Endothelial cell of umbilical vein (primary cell): Measurements from ENCODE around the gene NXF1. TPM values are rescaled to one million over a fixed set of nuclear protein-coding genes. Genes with fewer than 3 reads are reported as not detected.
"Not testable (repeated sequence)": the region's sequence is repeated elsewhere in the genome, so short reads cannot be mapped to it uniquely, and the experiment has no call there.

ENCODE experiments used
- BruUV-seq: library from RNA; stranded (reverse); fragments of 400-500 nt; replicated peaks from 2 replicates; lab custom pipeline; 2021; lab: Mats Ljungman, UMichigan
- CTCF ChIA-PET: fragments of 300-600, 350-600 bp; sonication (Branson Sonifier 250); formaldehyde crosslinking; loops from one replicate; lab custom pipeline; 2021; ENCODE audit warnings: antibody characterized with exemption, inconsistent platforms; lab: Charles Lee
- POLR2A ChIA-PET: fragments of 300-600, 350-600 bp; sonication (Branson Sonifier 250); formaldehyde crosslinking; loops from one replicate; lab custom pipeline; 2021; ENCODE audit warnings: antibody characterized with exemption, inconsistent platforms; lab: Charles Lee
- DNase-seq: peaks from one replicate; pipeline ENCODE4 v3.0.0-alpha.2; 2011; ENCODE audit warnings: low read depth, low spot score
- FAIRE-seq: peaks from 2 replicates; lab custom pipeline; 2011; peaks lifted over from hg19 to GRCh38; lab: Jason Lieb, UNC
- H2AFZ ChIP-seq: 2 replicates; pipeline ENCODE4 v1.6.0; 2012; ENCODE audit warnings: low read depth, low read length, control low read depth, inconsistent platforms
- H3K27ac ChIP-seq: 2 replicates; pipeline ENCODE4 v1.5.1; 2011; ENCODE audit warnings: low read depth, mild to moderate bottlenecking, control low read depth, low read length, moderate library complexity; ENCODE audit not compliant: insufficient read depth
- H3K27me3 ChIP-seq, 2 experiments: 2 replicates each; pipeline versions ENCODE4 v1.6.0 to v1.6.1; 2011; ENCODE audit warnings: low read length in 2 of 2, mixed read lengths in 1 of 2; ENCODE audit not compliant: control insufficient read depth in 2 of 2, insufficient read depth in 2 of 2
- H3K36me3 ChIP-seq, 2 experiments: 2 replicates in 1 of 2; 3 replicates in 1 of 2; pipeline ENCODE4 v1.5.1; 2011; ENCODE audit warnings: low read length in 2 of 2, mild to moderate bottlenecking in 1 of 2, moderate library complexity in 1 of 2; ENCODE audit not compliant: control insufficient read depth in 2 of 2, insufficient read depth in 2 of 2; ENCODE audit errors: extremely low read depth in 1 of 2
- H3K4me1 ChIP-seq: 3 replicates; pipeline ENCODE4 v1.5.1; 2011; ENCODE audit warnings: mild to moderate bottlenecking, low read length; ENCODE audit not compliant: control insufficient read depth, insufficient read depth; ENCODE audit errors: extremely low read depth
- H3K4me2 ChIP-seq: 2 replicates; pipeline ENCODE4 v1.6.1; 2011; ENCODE audit warnings: low read length, control low read depth, mixed read lengths; ENCODE audit not compliant: insufficient read depth
- H3K4me3 ChIP-seq, 3 experiments: fragments of 200-600 bp in 1 of 3; sonication (generic), shearing (Covaris generic) in 1 of 3; replicated peaks in 1 of 3; 2 replicates each; pipeline ENCODE4 v1.5.1; 2011 to 2016; ENCODE audit warnings: control low read depth in 3 of 3, low read length in 3 of 3, mild to moderate bottlenecking in 2 of 3, inconsistent platforms in 1 of 3, low read depth in 1 of 3, moderate library complexity in 1 of 3; ENCODE audit not compliant: insufficient read depth in 1 of 3
- H3K79me2 ChIP-seq: 2 replicates; pipeline ENCODE4 v1.6.0; 2012; ENCODE audit warnings: low read length, inconsistent platforms; ENCODE audit not compliant: control insufficient read depth, insufficient read depth
- H3K9ac ChIP-seq: replicated peaks from 2 replicates; pipeline ENCODE3; 2011; ENCODE audit warnings: low read length, control low read depth; ENCODE audit not compliant: insufficient read depth; ENCODE audit errors: extremely low read depth
- H3K9me1 ChIP-seq: replicated peaks from 3 replicates; pipeline ENCODE4 v1.6.0; 2011; ENCODE audit warnings: mild to moderate bottlenecking, low read length; ENCODE audit not compliant: control insufficient read depth, insufficient read depth; ENCODE audit errors: extremely low read depth
- H3K9me3 ChIP-seq: replicated peaks from 2 replicates; pipeline ENCODE4 v1.5.1; 2012; ENCODE audit warnings: low read length, inconsistent platforms; ENCODE audit not compliant: control insufficient read depth, insufficient read depth
- H4K20me1 ChIP-seq: replicated peaks from 2 replicates; pipeline ENCODE3; 2011; ENCODE audit warnings: mild to moderate bottlenecking, low read length; ENCODE audit not compliant: control insufficient read depth, insufficient read depth; ENCODE audit errors: extremely low read depth
- EZH2 ChIP-seq: IDR thresholded peaks from 2 replicates; pipeline ENCODE4 v1.6.1; 2012; ENCODE audit warnings: borderline replicate concordance, low read depth, mild to moderate bottlenecking, moderate library complexity, low read length, inconsistent platforms; ENCODE audit not compliant: severe bottlenecking
- FOS ChIP-seq: IDR thresholded peaks from 2 replicates; pipeline ENCODE4 v1.6.1; 2011; ENCODE audit warnings: mild to moderate bottlenecking, low read length, moderate library complexity, borderline replicate concordance; ENCODE audit not compliant: insufficient read depth
- GATA2 ChIP-seq: IDR thresholded peaks from 2 replicates; pipeline ENCODE4 v1.7.0; 2011; ENCODE audit warnings: low read depth, mild to moderate bottlenecking, moderate library complexity, mixed read lengths, low read length; ENCODE audit not compliant: insufficient read length, insufficient read depth
- JUN ChIP-seq: IDR thresholded peaks from 2 replicates; pipeline ENCODE4 v1.6.1; 2011; ENCODE audit warnings: borderline replicate concordance, low read depth; ENCODE audit not compliant: insufficient read length, insufficient read depth
- MYC ChIP-seq: IDR thresholded peaks from one replicate; pipeline ENCODE4 v1.6.1; 2011; ENCODE audit warnings: mild to moderate bottlenecking, low read depth, low read length
- POLR2A ChIP-seq: IDR thresholded peaks from 2 replicates; pipeline ENCODE4 v1.6.1; 2012; ENCODE audit warnings: low read depth, mild to moderate bottlenecking, control low read depth, low read length
- POLR2AphosphoS5 ChIP-seq: IDR thresholded peaks from 2 replicates; pipeline ENCODE4 v1.6.1; 2012; ENCODE audit warnings: low read depth, mild to moderate bottlenecking, control low read depth, low read length, moderate library complexity; ENCODE audit not compliant: insufficient read depth
- dilution Hi-C: fragments of 300-500 bp; cut with MboI; formaldehyde crosslinking; loops from one replicate; pipeline ENCODE4 v1.15.0; 2019; ENCODE audit warnings: low sequenced_read_pairs; ENCODE audit not compliant: extremely low pct_ligation_motif_present
- intact Hi-C: fragments of 100-400 bp; cut with micrococcal nuclease; formaldehyde crosslinking; loops from one replicate; pipeline ENCODE4 v1.10.0; 2022
- polyA plus RNA-seq, 4 experiments: library from polyadenylated mRNA; depleted of rRNA in 3 of 4; stranded (reverse) in 3 of 4; unstranded in 1 of 4; fragments of >200 nt; gene quantifications; 2 replicates each; pipeline versions ENCODE4 v1.2.1 to v1.2.3, GENCODE V29; 2011 to 2012; ENCODE audit warnings: missing spikeins in 1 of 4
- total RNA-seq: library from RNA; stranded (reverse); gene quantifications from 2 replicates; pipeline ENCODE4 v1.2.3, GENCODE V29; 2021
- TF ChIP-seq, protein P1 (sequence below): IDR thresholded peaks from 2 replicates; pipeline ENCODE4 v1.6.1; 2011; ENCODE audit not compliant: insufficient read depth, insufficient read length
- TF ChIP-seq, protein P2 (sequence below), 2 donors: IDR thresholded peaks; 1 replicate in 1 of 2; 2 replicates in 1 of 2; pipeline ENCODE4 v1.5.1; 2011; ENCODE audit warnings: low read length in 2 of 2, mild to moderate bottlenecking in 2 of 2, moderate library complexity in 2 of 2, control low read depth in 1 of 2, inconsistent platforms in 1 of 2, low read depth in 1 of 2; ENCODE audit not compliant: insufficient read depth in 1 of 2; ENCODE audit errors: extremely low read depth in 1 of 2

NXF1 gene
- total and polyA plus RNA-seq, 2 donors (not counting 3 experiments of a cell fraction or from before 2014, with no cell fraction given) = 74.4 to 101 TPM

DNA sequence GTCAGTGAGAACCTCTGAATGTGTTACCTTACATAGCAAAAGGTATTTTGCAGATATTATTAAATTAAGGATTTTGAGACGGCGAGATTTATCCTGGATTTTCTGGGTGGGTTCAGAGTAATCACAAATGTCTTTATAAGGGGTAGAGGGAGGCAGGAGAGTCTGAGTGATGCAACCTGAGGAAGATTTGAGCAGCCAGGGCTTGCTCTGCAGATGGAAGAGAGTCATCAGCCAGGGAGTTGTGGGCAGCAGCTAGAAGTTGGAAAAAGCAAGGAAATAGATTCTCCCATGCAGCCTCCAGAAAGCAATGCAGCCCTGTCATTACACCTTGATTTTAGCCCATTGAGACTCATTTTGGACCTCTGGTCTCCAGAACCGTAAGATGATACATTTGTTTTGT, 38.2 kb upstream of the NXF1 start:
- H3K4me3 ChIP-seq = no peak overlapping the region
- no peaks in the 10 kb centered on the region for H3K9me1 ChIP-seq
- DNase-seq = no peak
- H2AFZ ChIP-seq = no peak overlapping the region
- no peak overlapping the region for H3K9ac ChIP-seq
- no peak for FAIRE-seq
- dilution Hi-C loops = no loop called here
- peaks cover 8% of the 10 kb centered on the region for H3K79me2 ChIP-seq
- peaks cover 7% of the 10 kb centered on the region for H3K4me1 ChIP-seq
- POLR2A ChIA-PET = interaction anchor here (0.7 kb wide), 1 partner anchor 39 kb away, joined by 5 read pairs; no protein-coding TSS in a partner anchor
- intact Hi-C loops = loop anchor here (5.0 kb wide), 2 partner anchors 251 to 291 kb away; partner anchors contain the start of gene TUT1
- TF ChIP-seq JUN (no peak), FOS (no peak), POLR2AphosphoS5 (no peak), GATA2 (no peak), POLR2A (no peak), EZH2 (no peak), MYC (no peak)
- TF ChIP-seq, protein P1, sequence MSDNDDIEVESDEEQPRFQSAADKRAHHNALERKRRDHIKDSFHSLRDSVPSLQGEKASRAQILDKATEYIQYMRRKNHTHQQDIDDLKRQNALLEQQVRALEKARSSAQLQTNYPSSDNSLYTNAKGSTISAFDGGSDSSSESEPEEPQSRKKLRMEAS = no peak
- TF ChIP-seq, protein P2, sequence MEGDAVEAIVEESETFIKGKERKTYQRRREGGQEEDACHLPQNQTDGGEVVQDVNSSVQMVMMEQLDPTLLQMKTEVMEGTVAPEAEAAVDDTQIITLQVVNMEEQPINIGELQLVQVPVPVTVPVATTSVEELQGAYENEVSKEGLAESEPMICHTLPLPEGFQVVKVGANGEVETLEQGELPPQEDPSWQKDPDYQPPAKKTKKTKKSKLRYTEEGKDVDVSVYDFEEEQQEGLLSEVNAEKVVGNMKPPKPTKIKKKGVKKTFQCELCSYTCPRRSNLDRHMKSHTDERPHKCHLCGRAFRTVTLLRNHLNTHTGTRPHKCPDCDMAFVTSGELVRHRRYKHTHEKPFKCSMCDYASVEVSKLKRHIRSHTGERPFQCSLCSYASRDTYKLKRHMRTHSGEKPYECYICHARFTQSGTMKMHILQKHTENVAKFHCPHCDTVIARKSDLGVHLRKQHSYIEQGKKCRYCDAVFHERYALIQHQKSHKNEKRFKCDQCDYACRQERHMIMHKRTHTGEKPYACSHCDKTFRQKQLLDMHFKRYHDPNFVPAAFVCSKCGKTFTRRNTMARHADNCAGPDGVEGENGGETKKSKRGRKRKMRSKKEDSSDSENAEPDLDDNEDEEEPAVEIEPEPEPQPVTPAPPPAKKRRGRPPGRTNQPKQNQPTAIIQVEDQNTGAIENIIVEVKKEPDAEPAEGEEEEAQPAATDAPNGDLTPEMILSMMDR (IDR thresholded peaks at IDR 0.05; ENCODE audit: extremely low read depth in 1 of 2, insufficient read depth in 1 of 2, low read depth in 1 of 2, low read length in 2 of 2) = no peak
- H3K4me2 ChIP-seq = no peak overlapping the region
- no peaks in the 10 kb centered on the region for H3K36me3 ChIP-seq
- H3K27me3 ChIP-seq = no peaks in the 10 kb centered on the region
- no peak overlapping the region for H3K27ac ChIP-seq
- BruUV-seq = no TSS peak
- H4K20me1 ChIP-seq = no peaks in the 10 kb centered on the region
- no peaks in the 10 kb centered on the region for H3K9me3 ChIP-seq
- CTCF ChIA-PET = interaction anchor here (1.5 to 1.6 kb wide), 2 partner anchors 10 to 18 kb away, joined by 3 to 6 read pairs; no protein-coding TSS in a partner anchor

DNA sequence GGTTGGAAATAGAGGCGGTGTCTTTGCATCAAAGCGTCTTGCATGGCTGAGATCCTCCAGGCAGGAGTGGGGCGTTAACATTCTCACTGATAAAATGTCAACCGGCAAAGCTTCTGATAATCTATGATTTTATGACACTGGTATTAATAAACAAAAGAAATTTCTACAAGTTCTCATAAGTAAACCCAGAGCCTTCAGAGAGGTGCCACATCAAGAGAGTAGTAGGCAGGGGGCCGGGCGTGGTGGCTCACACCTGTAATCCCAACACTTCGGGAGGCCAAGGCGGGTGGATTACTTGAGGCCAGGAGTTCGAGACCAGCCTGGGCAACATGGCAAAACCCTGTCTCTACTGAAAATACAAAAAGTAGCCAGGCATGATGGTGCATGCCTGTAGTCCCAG, 37.7 kb upstream of the NXF1 start:
- peaks cover 14% of the 10 kb centered on the region for H3K79me2 ChIP-seq
- FAIRE-seq, BruUV-seq, H3K9me1 ChIP-seq, H4K20me1 ChIP-seq, H3K4me2 ChIP-seq, H3K9me3 ChIP-seq, H3K27ac ChIP-seq, H3K36me3 ChIP-seq, H3K9ac ChIP-seq, H3K27me3 ChIP-seq, H3K4me3 ChIP-seq, H2AFZ ChIP-seq, dilution Hi-C loops, H3K4me1 ChIP-seq, DNase-seq: not testable (repeated sequence)
- intact Hi-C loops = loop anchor here (1.0 to 5.0 kb wide), 3 partner anchors 38 to 291 kb away; partner anchors contain the start of gene TUT1
- POLR2A ChIA-PET = interaction anchor here (0.7 kb wide), 1 partner anchor 39 kb away, joined by 5 read pairs; no protein-coding TSS in a partner anchor
- CTCF ChIA-PET = interaction anchor here (1.6 kb wide), 1 partner anchor 11 kb away, joined by 6 read pairs; no protein-coding TSS in a partner anchor
